GM10266 (cell line): ENCODE data around the gene BLVRA.
"Not testable (repeated sequence)": the region's sequence is repeated elsewhere in the genome, so short reads cannot be mapped to it uniquely, and the experiment has no call there.

Experiments
- DNase-seq: peaks from one replicate; pipeline ENCODE4 v3.0.0; 2012; ENCODE audit errors: extremely low spot score
- TF ChIP-seq, protein P1 (sequence below): IDR thresholded peaks from 2 replicates; pipeline ENCODE4 v1.5.1; 2012; ENCODE audit warnings: mild to moderate bottlenecking, low read depth; ENCODE audit not compliant: control insufficient read depth, insufficient read depth; ENCODE audit errors: missing control alignments

The BLVRA gene

DNA sequence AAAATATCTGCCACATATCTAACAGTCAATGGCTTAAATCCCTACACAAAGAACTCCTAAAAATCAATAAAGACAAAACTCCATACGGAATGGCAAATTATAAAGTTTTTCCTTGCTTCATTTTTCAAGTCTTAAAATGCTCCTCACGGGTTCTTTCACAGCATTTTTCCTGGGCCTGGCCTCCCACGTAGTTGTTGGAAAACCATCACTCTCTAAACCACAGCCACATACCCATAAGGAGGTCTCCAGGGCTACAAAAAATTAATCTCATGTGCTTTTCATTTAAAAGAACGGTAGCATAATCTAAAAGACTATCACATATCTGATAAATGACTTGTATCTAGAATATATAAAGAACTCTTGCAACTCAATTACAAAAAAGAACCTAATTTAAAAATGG is 32.0 kb upstream of the BLVRA start:
- no peak for DNase-seq
- TF ChIP-seq, protein P1, sequence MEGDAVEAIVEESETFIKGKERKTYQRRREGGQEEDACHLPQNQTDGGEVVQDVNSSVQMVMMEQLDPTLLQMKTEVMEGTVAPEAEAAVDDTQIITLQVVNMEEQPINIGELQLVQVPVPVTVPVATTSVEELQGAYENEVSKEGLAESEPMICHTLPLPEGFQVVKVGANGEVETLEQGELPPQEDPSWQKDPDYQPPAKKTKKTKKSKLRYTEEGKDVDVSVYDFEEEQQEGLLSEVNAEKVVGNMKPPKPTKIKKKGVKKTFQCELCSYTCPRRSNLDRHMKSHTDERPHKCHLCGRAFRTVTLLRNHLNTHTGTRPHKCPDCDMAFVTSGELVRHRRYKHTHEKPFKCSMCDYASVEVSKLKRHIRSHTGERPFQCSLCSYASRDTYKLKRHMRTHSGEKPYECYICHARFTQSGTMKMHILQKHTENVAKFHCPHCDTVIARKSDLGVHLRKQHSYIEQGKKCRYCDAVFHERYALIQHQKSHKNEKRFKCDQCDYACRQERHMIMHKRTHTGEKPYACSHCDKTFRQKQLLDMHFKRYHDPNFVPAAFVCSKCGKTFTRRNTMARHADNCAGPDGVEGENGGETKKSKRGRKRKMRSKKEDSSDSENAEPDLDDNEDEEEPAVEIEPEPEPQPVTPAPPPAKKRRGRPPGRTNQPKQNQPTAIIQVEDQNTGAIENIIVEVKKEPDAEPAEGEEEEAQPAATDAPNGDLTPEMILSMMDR: no peak

DNA sequence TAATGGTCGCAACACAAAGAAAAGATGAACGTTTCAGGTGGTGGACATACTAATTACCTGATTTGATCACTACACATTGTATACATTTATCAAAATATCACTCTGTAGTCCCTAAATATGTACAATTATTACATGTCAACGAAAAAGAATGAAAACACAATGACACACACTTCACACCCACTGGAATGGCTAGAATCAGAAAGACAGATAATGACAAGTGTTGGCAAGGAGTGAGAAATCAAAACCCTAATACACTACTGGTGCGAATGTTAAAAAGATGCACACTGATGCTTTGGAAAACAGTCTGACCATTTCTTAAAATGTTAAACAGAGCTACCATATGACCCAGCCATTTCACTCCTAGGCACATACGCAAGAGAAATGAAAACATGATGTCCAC is 31.5 kb upstream of the BLVRA start:
- no peak for DNase-seq

DNA sequence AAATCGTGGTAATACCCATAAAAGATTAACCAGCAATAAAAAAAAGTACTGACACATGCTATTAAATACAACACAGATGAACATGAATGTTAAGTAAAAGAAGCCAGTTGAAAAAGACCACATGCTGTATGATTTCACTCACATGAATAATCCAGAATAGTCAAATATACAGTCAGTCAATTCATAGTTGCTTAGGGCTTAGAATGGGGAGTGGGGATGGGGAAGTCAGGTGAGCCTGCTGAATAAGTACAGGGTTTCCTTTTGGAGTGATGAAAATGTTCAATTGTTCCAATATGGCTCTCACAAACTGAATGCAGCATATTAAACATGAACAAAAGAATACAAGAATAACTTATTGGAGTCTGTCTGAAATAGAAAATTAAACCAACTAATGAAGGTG is 31.0 kb upstream of the BLVRA start:
- TF ChIP-seq, protein P1: no peak
- no peak for DNase-seq

More for the DNA sequence above, 31.5 kb upstream of the BLVRA start:
- TF ChIP-seq, protein P1: no peak

DNA sequence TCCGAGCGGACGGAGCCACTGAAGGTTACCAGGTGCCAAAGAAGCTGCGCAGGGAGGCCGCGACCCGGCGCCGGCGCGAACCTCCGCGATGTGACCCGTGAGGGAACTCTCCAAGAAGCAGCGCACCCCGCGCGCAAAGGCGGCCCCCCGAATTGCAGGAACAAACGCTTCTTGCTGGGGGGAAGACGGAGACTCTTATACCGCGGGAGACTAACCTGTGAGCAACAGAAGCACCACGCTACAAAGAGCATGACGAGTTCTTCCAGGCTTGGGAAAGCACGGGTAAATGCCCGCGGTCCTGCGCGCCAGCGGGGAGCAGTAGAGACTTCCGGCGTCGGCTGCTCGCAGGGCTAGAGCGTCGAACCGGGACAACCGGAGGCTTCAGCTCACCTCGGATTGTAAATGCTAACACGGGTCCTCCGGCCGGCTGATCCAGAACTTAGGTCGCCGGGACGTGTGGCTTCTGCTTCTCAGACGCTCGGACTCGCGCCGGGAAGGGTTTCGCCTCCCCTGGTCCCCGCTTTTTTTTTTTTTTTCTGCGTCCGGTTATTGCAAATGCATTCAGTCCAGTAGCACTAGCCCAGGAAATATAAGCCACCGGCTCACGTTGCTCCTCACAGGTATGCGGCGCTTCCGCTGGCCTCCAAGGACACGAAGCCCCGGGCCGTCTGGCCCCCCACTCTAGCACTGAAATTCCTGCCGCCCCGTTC is 29.1 kb upstream of the BLVRA start, which contains the start of gene COA1:
TSS of gene COA1 (minus strand) at position 310 of the 710 bp plus-strand sequence. CDS start 80,909 bp downstream, outside the sequence.
- DNase-seq: peak; percentile 61
- TF ChIP-seq, protein P1: no peak

DNA sequence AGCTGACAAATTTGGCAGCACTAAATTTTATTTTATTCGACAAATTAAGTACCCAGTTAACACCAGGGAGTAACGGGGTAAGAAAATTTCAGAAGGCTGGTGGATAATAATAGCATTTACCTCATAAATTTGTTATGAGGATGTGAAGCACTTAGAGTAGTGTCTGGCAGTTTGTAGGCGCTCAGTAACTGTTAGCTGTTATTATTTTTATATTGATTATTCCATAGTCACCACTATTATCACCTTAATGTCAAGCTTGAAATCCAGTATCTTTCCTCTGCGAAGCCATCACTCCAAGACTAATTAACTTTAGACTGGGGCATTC is 28.6 kb upstream of the BLVRA start:
- TF ChIP-seq, protein P1: no peak
- no peak for DNase-seq

DNA sequence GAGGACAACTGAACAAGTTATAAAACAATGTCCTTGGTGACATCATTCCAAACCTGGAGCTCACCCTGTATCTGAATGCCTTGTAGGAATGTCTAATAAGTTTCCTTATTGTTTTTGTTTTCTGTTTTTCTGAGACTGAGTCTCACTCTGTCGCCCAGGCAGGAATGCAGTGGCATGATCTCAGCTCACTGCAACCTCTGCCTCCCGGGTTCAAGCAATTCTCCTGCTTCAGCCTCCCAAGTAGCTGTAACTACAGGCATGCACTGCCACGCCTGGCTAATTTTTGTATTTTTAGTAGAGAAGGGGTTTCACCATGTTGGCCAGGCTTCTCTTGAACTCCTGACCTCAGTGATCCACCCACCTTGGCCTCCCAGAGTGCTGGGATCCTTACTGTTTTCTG is 27.0 kb upstream of the BLVRA start:
- not testable (repeated sequence) for DNase-seq

DNA sequence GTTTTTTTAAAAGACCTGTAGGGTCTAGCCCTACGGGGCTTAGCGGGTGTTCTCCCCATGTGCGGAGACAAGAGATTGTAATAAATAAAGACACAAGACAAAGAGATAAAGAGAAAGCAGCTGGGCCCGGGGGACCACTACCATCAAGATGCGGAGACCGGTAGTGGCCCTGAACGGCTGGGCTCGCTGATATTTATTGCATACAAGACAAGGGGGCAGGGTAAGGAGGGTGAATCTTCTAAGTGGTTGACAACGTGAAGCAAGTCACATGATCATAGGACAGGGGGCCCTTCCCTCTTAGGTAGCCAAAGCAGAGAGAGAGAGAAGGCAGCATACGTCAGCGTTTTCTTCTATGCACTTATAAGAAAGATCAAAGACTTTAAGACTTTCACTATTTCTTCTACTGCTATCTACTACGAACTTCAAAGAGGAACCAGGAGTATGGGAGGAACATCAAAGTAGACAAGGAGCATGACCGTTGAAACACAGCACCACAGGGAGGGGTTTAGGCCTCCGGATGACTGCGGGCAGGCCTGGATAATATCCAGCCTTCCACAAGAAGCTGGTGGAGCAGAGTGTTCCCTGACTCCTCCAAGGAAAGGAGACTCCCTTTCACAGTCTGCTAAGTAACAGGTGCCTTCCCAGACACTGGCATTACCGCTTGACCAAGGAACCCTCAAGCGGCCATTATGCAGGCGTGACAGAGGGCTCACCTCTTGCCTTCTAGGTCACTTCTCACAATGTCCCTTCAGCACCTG is 23.7 kb upstream of the BLVRA start:
- not testable (repeated sequence) for DNase-seq

DNA sequence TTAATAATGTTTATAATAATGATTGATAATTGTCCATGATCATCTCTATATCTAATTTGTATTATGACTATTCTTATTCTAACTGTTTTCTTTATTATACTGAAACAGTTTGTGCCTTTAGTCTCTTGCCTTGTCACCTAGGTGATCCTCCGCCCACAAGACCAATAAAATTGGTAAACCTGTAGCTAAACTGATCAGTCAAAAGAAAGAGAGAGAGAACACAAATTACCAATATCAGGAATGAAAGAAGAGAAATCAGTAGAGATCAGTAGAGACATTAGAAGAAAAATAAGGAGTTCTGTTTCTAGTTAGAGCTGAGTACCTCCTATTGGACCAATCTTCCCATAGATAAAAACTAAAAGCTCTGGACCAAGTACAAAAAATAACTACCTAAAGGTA is 23.1 kb upstream of the BLVRA start:
- TF ChIP-seq, protein P1: no peak
- no peak for DNase-seq
